Activated CD4-positive, CD25-positive, alpha-beta regulatory T cell treated with anti-CD3 and anti-CD28 coated beads, Interleukin-2, amount 50 U/mL, for 16 hours (primary cell): Measurements from ENCODE around the gene AOAH.

Experiments
- DNase-seq: peaks from one replicate; pipeline ENCODE4 v3.0.0-alpha.2; 2020; ENCODE audit warnings: low read depth, low spot score

The AOAH gene

DNA sequence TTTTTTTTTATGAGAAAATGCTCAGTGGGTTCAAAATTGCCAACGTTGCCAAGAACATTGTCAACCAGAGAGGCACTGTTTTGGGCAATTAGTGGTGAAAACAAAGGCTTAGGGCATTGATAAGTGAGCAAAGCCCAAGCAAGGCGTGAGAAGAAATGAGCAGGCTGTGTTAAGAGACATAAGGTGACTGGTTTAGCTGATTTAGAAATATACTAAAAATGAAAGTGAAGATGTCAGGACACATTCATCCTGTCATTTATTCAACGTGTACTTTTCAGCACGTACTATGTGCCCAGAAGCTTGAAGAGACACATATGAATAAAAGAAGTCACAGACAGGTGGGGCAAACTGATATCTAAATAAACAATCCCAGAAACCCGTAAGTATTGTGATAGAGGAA lies 31.8 kb downstream of the AOAH start:
- DNase-seq = no peak

DNA sequence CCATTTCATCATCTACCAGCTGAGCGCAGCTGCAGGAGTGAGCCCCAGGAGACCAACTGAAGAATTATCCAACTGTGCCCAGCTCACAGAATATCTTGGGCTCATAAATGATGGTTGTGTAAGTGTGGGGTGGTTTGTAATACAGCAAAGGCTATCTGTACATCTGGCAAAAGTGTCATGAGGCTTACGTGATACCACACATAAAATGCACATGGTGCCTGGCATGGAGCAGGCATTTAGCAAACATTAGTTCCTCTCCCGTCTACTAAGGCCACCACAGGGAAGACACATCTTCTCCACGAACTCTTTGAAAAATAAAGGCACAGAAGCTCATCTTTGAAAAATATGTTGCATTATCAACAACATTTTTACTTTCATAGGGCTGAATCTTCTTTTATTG lies 32.3 kb downstream of the AOAH start:
- DNase-seq = no peak

DNA sequence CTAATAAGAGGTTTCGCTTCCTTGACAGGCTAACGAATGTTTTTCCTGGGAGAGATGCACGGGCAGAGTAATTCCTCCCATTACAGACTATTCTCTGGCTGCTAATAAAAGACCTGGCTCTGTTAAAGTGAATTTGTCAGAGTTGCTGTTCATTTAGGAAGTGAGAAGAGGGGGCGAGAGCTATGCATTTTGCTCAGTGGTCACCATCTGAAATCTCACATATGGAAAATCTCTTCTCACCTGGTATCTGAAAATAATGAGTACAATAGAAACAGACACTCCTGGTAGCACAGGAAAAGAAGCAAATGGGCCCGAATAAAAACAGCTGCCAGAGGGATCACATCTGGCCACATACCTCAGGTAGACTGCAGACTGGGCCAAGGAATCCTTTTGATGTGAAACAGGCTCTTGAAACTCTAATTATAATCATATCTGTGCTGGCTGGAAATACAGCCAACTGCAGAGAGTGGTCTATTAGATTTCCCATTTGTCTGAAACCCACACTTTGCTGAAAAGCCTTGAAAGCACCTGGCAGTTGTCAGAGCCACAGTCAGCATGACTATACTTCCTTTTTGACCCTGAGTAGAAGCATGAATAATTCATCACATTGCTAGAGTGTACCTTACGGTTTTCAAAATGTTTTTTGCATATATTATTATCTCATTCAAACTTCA lies 33.6 kb downstream of the AOAH start:
- no peak for DNase-seq

DNA sequence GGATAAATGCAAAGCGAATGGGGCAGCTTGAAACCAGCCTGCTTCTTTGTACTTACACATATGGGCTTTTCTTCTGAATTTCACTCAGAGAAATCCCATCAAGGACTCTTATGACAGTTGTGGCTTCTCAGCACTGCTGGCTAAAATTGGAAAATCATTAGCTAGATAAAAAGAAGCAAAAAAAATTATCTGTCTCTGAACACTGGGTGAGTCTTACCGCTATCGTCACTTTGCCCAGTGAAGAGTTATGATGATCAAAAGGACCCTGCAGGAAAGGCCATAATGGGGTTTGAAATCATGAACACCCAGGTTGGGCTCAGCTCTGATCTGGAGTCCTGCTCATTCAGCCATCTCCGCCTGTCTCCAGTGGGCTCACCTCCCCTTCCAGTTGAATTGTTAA lies 34.3 kb downstream of the AOAH start:
- no peak for DNase-seq

DNA sequence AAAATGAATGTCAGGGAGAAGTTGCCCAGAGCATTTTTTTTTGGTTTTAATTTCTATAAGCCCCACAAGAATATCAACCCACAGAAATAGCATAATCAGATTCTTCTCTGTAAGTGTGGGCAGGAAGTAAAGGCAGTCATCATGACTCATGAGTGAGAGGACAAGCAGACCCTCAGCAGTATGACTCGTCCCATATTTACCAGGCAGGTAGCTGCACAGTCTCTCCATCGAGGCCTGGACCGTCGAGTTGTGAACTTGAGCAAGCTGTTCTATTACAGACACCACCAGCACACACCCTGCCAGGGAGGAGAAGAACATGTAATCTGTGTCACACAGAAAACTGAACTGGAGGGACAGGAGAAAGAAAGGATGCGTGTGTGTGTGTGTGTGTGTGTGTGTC lies 37.8 kb downstream of the AOAH start:
- DNase-seq = no peak

DNA sequence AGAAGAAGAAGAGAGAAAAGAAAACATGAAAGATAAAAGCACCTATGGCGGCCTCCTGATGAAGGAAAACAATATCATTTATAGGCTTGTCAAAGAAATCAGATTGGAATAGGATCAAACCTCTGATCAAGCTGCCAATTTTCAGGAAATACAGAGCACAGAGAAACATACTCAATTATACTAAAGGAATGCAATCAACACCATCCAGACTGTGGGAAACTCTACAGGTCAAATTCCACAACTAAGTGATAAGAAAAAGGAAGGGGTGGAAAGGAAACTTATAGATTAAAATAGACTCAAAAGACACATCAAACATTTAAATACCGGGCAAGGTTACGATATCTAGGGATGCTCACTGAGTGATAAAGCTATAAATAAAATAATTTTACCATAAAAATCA lies 39.3 kb downstream of the AOAH start:
- no peak for DNase-seq

DNA sequence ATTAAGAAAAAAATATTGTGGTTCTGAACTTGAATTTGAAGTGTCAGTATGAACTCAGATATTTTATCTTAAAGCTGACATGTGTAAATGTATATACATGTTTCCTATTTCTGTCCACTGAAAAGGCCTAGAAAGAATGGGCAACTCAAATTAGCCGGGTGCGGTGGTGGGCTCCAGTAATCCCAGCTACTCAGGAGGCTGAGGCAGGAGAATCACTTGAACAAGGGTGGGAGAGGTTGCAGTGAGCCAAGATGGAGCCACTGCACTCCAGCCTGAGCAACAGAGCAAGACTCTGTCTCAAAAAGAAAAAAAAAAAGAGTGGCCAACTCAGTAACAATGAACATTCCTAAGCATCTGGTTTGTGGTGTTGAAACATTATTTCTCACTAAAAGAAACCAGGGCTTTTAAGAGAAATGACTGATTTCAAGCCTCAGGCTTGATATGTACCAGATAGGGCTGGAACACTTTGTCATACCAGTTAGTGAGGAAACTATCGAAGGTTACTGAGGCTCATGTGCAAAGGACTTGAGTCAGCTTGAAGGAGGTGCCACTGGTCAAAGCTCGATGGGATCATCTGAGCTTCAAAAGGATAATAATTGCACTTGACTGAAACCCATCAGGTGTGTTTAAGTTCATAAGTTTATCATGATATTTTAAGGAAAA lies 40.5 kb downstream of the AOAH start:
- no peak for DNase-seq

DNA sequence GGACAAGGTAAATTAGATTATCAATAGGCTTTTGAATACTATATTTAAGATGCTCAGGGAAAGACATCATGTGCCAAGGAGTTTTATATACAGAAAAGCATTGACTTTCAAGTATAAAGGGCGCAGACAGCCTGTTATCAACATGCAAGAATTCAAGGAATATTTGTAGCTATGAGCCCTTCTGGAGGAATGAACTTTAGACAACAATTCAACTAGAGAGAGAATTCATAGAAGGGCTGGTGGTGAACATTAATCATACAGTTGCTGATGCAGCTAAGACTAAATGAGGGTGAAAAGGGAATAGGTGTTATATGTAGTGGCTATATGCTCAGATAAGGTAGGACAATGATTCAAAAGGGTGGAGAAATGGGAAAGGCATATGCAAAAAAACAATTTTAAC lies 41.2 kb downstream of the AOAH start:
- DNase-seq = no peak

- DNase-seq = no peak
Measured at GRCh38 chr7:36682102-36682501, 42.2 kb downstream of the AOAH start.

DNA sequence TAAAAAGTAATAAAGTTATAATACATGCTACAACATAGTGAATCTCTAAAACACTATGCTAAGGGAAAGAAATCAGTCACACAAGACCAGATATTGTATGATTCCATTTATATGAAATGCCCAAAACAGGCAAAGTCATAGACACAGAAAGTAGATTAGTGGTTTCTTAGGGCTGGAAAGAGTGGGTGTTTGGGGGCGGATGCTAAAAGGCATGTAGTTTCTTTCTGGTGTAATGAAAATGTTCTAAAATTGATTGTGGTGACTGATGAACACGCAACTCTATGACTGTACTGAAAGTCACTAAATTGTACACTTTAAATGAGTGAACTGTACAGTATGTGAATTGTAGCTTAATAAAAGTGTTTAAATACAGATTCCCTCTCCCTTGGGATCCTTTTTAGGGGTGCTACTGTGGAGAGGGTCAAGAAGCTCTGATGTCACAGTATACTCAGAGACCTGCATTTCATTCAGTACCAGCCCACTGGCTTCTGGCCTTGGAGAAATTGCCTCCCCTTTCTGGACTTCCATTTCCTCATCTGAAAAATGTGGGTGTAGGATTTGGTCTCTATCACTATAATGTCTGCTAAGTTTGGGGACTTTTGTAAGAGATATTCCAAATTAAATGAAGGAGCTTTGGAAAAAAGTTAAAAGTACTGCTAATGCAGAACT lies 46.4 kb downstream of the AOAH start:
- peak; percentile 28 for DNase-seq

GRCh38 chr7:36673703-36674102 lies 50.6 kb downstream of the AOAH start:
- no peak for DNase-seq

DNA sequence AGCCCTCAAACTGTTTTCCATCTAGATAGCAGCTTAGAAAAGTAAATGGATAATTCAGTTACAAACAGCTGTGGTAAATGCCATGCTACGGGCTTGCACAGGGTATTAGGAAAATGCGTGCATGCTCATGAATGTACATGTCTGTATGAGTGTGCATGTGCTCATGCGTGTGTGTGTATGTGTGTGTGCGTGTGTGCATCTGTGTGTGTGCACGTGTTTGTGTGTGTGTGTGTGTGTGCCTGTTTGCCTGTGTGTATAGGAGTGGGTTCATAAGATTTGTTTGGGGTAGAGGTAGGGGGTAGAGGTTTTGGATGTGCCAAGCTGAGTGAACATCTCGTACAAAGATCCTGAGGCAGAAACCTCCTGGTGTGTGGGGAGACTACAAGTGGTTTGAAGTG lies 52.9 kb downstream of the AOAH start:
- DNase-seq = no peak

GRCh38 chr7:36670585-36671431 lies 53.5 kb downstream of the AOAH start:
- DNase-seq = peak; percentile 42

DNA sequence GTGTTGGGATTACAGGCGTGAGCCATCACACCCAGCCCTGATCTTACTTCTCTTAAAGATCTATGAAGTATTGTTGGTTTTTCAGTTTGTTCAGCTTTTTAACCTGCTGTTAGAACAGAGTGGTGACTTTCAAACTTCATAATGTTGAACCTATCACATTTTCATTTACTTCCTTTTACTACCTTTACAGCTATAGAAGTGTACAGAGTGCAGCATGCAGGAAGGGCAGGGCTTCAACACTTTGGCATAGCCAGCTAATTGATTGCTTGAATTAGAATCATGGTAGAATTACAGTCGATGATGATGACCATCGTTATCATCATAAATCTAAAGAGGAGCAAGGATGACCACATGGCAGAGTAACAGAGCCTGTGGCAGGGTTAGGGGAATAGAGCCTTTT lies 55.5 kb downstream of the AOAH start:
- DNase-seq = no peak

GRCh38 chr7:36668080-36668479 lies 56.2 kb downstream of the AOAH start:
- DNase-seq = no peak

DNA sequence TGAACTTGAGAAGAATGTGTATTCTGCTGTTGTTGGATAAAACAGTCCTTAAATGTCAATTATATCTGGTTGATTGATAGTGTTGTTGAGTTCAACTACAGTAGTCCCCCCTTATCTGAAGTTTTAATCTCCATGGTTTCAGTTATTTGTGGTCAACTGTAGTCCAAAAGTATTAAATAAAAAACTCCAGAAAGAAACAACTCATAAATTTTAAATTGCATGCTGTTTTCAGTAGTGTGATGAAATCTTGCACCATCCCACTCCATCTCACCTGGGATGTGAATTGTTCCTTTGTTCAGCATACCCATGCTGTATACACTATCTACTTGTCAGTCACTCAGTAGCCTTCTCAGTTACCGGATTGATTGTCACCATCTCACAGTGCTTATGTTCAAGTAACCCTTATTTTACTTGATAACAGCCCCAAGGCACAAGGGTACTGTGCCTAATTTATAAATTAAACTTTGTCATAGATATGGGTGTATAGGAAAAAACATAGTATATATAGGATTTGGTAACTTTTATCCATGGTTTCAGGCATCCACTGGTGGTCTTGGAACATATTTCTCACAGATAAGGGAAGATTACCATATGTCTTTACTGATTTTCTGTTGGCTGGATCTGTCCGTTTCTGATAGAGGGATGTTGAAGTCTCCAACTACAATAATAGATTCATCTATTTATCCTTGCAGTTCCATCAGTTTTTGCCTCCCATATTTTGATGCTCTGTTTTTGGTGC lies 57.1 kb downstream of the AOAH start:
- DNase-seq = no peak

DNA sequence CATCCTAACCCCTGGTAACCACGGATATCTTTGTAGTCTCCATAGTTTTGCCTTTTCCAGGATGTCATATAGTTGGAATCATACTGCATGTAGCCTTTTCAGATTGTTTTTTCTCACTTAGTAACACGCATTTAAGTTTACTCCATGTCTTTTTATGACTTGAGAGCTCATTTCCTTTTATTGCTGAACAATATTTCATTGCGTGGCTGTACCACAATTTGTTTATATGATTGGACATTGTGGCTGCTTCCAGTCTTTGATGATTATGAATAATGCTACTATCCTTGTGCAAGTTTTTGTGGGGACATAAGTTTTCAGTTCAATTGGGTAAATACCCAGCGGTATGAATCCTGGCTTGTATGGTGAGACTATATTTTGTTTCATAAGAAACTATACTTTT lies 60.8 kb downstream of the AOAH start:
- DNase-seq = no peak

- DNase-seq = no peak
Measured at GRCh38 chr7:36661135-36661840, 63.0 kb downstream of the AOAH start.

- no peak for DNase-seq
Measured at GRCh38 chr7:36659638-36660341, 64.5 kb downstream of the AOAH start.

DNA sequence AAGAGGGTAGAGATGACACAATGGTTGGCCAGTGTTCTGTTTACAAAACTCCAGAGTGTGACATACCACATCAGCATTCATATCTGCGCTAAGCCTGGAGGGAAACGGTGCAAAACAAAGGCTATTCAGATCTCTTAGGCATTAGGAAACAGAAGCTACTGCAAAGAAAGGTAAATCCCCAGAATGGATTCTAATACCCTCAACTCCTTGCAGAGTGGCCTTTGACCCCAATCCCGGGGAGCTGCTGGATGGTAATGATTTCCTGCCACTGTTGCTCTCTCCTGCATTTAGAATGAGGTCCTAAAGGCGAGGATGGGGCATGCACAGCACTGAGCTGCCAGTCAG lies 65.2 kb downstream of the AOAH start:
- DNase-seq = no peak
